ENCODE results near the gene ASAP3.

The ASAP3 gene

GRCh38 chr1:23459338-23459757, 24.6 kb downstream of the ASAP3 start:
- Histone ChIP-seq H3K9me3 (ENCODE audit: insufficient read depth, low read depth, low read length) (no peaks in the 10 kb centered on the region), H4K20me1 (ENCODE audit: insufficient read depth, low read length, poor library complexity, severe bottlenecking) (no peaks in the 10 kb centered on the region), H3K9ac (ENCODE audit: low read depth, low read length, poor library complexity, severe bottlenecking) (no peak overlapping the region), H2AFZ (ENCODE audit: low read length) (no peak overlapping the region), H3K4me1 (ENCODE audit: insufficient read depth, low read length, poor library complexity, severe bottlenecking) (peaks cover 5% of the 10 kb centered on the region), H3K36me3 (ENCODE audit: insufficient read depth, low read length) (no peaks in the 10 kb centered on the region), H3K4me3 (ENCODE audit: low read length, poor library complexity, severe bottlenecking) (no peak overlapping the region), H3K27me3 (ENCODE audit: insufficient read depth, low read length, poor library complexity, severe bottlenecking) (no peaks in the 10 kb centered on the region), H3K9me2 (replicated peaks; ENCODE audit: low read depth, low read length) (no peaks in the 10 kb centered on the region), H3F3A (ENCODE audit: low read depth) (no peaks in the 10 kb centered on the region), H3K4me2 (ENCODE audit: low read depth, low read length, poor library complexity, severe bottlenecking) (no peak overlapping the region), H3K79me2 (ENCODE audit: insufficient read depth, low read length) (no peaks in the 10 kb centered on the region)
- TF ChIP-seq, protein P1, sequence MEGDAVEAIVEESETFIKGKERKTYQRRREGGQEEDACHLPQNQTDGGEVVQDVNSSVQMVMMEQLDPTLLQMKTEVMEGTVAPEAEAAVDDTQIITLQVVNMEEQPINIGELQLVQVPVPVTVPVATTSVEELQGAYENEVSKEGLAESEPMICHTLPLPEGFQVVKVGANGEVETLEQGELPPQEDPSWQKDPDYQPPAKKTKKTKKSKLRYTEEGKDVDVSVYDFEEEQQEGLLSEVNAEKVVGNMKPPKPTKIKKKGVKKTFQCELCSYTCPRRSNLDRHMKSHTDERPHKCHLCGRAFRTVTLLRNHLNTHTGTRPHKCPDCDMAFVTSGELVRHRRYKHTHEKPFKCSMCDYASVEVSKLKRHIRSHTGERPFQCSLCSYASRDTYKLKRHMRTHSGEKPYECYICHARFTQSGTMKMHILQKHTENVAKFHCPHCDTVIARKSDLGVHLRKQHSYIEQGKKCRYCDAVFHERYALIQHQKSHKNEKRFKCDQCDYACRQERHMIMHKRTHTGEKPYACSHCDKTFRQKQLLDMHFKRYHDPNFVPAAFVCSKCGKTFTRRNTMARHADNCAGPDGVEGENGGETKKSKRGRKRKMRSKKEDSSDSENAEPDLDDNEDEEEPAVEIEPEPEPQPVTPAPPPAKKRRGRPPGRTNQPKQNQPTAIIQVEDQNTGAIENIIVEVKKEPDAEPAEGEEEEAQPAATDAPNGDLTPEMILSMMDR (conservative IDR thresholded peaks at IDR 0.05; ENCODE audit: low read length), result no peak
- TF ChIP-seq EZH2phosphoT487 (IDR thresholded peaks at IDR 0.05; ENCODE audit: borderline replicate concordance), result no peak

DNA sequence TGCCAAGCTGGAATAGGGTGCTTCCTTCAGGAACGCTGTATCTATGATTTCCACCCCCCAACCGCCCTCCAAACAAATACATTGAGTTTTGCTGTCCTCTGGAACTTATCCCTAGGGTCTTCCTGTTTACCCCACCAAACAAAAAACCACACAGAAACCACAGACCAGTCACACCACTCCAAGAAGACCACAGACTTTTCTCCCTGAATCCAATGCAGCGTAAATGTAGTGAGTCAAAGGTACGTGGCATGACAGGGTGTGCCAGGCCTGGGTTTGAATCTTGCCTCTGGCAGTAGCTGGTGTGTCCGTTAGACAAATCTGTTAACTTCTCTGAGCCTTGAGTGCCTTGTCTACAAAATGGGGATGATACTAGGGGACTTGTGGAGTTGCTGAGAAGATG, 27.8 kb downstream of the ASAP3 start:
- no peaks in the 10 kb centered on the region for H3K79me2 ChIP-seq (ENCODE audit: insufficient read depth, low read length)
- H2AFZ ChIP-seq (ENCODE audit: low read length), result no peak overlapping the region
- TF ChIP-seq EZH2phosphoT487 (IDR thresholded peaks at IDR 0.05; ENCODE audit: borderline replicate concordance), result no peak
- TF ChIP-seq, protein P1 (conservative IDR thresholded peaks at IDR 0.05; ENCODE audit: low read length), result no peak
- no peaks in the 10 kb centered on the region for H3K27me3 ChIP-seq (ENCODE audit: insufficient read depth, low read length, poor library complexity, severe bottlenecking)
- H3F3A ChIP-seq (ENCODE audit: low read depth), result no peaks in the 10 kb centered on the region
- H3K9me3 ChIP-seq (ENCODE audit: insufficient read depth, low read depth, low read length), result no peaks in the 10 kb centered on the region
- H3K9ac ChIP-seq (ENCODE audit: low read depth, low read length, poor library complexity, severe bottlenecking), result no peak overlapping the region
- no peaks in the 10 kb centered on the region for H3K9me2 ChIP-seq (replicated peaks; ENCODE audit: low read depth, low read length)
- peaks cover 23% of the 10 kb centered on the region for H3K4me1 ChIP-seq (ENCODE audit: insufficient read depth, low read length, poor library complexity, severe bottlenecking)
- H3K4me2 ChIP-seq (ENCODE audit: low read depth, low read length, poor library complexity, severe bottlenecking), result no peak overlapping the region
- H3K4me3 ChIP-seq (ENCODE audit: low read length, poor library complexity, severe bottlenecking), result no peak overlapping the region
- H3K36me3 ChIP-seq (ENCODE audit: insufficient read depth, low read length), result no peaks in the 10 kb centered on the region
- no peaks in the 10 kb centered on the region for H4K20me1 ChIP-seq (ENCODE audit: insufficient read depth, low read length, poor library complexity, severe bottlenecking)

GRCh38 chr1:23453455-23454000, 30.5 kb downstream of the ASAP3 start:
- no peaks in the 10 kb centered on the region for H4K20me1 ChIP-seq (ENCODE audit: insufficient read depth, low read length, poor library complexity, severe bottlenecking)
- H3K9me3 ChIP-seq (ENCODE audit: insufficient read depth, low read depth, low read length), result no peaks in the 10 kb centered on the region
- H3K4me2 ChIP-seq (ENCODE audit: low read depth, low read length, poor library complexity, severe bottlenecking), result no peak overlapping the region
- TF ChIP-seq, protein P1 (conservative IDR thresholded peaks at IDR 0.05; ENCODE audit: low read length), result no peak
- TF ChIP-seq EZH2phosphoT487 (IDR thresholded peaks at IDR 0.05; ENCODE audit: borderline replicate concordance), result no peak
- H3K79me2 ChIP-seq (ENCODE audit: insufficient read depth, low read length), result no peaks in the 10 kb centered on the region
- no peaks in the 10 kb centered on the region for H3K27me3 ChIP-seq (ENCODE audit: insufficient read depth, low read length, poor library complexity, severe bottlenecking)
- no peak overlapping the region for H3K9ac ChIP-seq (ENCODE audit: low read depth, low read length, poor library complexity, severe bottlenecking)
- H3F3A ChIP-seq (ENCODE audit: low read depth), result no peaks in the 10 kb centered on the region
- H3K4me1 ChIP-seq (ENCODE audit: insufficient read depth, low read length, poor library complexity, severe bottlenecking), result peaks cover 29% of the 10 kb centered on the region
- H3K36me3 ChIP-seq (ENCODE audit: insufficient read depth, low read length), result no peaks in the 10 kb centered on the region
- no peaks in the 10 kb centered on the region for H3K9me2 ChIP-seq (replicated peaks; ENCODE audit: low read depth, low read length)
- no peak overlapping the region for H3K4me3 ChIP-seq (ENCODE audit: low read length, poor library complexity, severe bottlenecking)
- H2AFZ ChIP-seq (ENCODE audit: low read length), result no peak overlapping the region
